IgD-negative memory B cell (primary cell): ENCODE results near the gene GGCT. TPM values are rescaled to one million over a fixed set of nuclear protein-coding genes. Genes with fewer than 3 reads are reported as not detected.
A peak's percentile ranks its signal among the peaks of the same experiment; 100 is the strongest.

Experiments
- H3K27ac Mint-ChIP-seq, 3 donors: one replicate each; pipeline ENCODE4 v1.8.0; 2020 to 2022; ENCODE audit warnings: mild to moderate bottlenecking in 3 of 3, mixed read lengths in 3 of 3, moderate library complexity in 1 of 3
- H3K27me3 Mint-ChIP-seq: one replicate; pipeline ENCODE4 v1.8.0; 2021; ENCODE audit warnings: mixed read lengths
- H3K36me3 Mint-ChIP-seq: one replicate; pipeline ENCODE4 v1.8.0; 2020; ENCODE audit warnings: mild to moderate bottlenecking, mixed read lengths
- H3K4me1 Mint-ChIP-seq, 3 donors: one replicate each; pipeline ENCODE4 v1.8.0; 2020 to 2022; ENCODE audit warnings: mixed read lengths in 3 of 3, mild to moderate bottlenecking in 1 of 3
- H3K4me3 Mint-ChIP-seq, 4 donors: one replicate each; pipeline ENCODE4 v1.8.0; 2020 to 2022; ENCODE audit warnings: mild to moderate bottlenecking in 4 of 4, mixed read lengths in 4 of 4, moderate library complexity in 3 of 4
- H3K9me3 Mint-ChIP-seq, 3 donors: one replicate each; pipeline ENCODE4 v1.8.0; 2020 to 2021; ENCODE audit warnings: mixed read lengths in 3 of 3, mild to moderate bottlenecking in 1 of 3
- polyA plus RNA-seq: library from polyadenylated mRNA; unstranded; fragments of 300-500 nt; fragmentation: Illumina TruSeq; gene quantifications from one replicate; pipeline ENCODE4 v1.2.3, GENCODE V29; 2021

The GGCT gene
- polyA plus RNA-seq, 1 donor from 2014 or later = 25.4 TPM

DNA sequence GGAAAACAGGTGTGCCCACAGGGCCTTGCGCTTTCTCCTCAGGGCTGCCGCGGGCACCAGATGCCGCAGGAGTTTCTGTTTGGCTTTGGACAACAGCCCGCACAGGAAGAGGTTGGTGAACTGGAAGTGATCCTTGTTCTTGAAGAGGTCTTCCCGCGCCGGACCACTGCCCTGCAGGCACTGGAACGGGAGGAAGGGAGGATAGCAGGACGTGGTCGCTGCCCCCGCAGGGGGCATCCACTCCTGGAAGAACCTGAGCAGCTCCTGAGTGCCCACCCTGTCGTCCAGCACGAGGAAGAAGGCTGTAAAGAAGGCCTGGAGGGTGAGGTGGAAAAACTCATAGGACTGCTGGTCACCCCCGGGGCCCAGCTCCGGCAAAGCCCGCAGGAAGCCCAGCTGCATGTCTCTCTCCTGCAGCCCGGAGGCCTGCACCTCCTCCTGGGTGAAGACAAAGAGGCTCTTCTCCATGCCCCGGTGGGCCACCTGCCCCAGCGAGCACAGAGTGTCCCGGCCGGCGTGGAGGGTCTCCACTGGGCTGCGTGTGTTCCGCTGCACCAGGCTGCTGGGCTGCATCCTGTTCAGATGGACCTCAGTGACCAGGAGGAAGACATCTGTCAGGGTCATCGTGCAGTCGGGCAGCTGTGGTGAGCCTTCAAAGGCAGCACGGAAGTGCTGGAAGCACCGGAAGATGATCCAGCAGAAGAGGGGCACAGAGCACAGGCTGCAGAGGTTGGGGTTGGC, 52.9 kb downstream of the GGCT start:
- H3K4me3 Mint-ChIP-seq = no peak overlapping the region
- peak overlapping the region in 1 of 3 donors; percentile 31 for H3K27ac Mint-ChIP-seq
- H3K27me3 Mint-ChIP-seq = no peaks in the 10 kb centered on the region
- no peaks in the 10 kb centered on the region for H3K9me3 Mint-ChIP-seq
- H3K4me1 Mint-ChIP-seq = peaks cover 0 to 2% (median 0%) of the 10 kb centered on the region in 3 donors
- H3K36me3 Mint-ChIP-seq = no peaks in the 10 kb centered on the region

DNA sequence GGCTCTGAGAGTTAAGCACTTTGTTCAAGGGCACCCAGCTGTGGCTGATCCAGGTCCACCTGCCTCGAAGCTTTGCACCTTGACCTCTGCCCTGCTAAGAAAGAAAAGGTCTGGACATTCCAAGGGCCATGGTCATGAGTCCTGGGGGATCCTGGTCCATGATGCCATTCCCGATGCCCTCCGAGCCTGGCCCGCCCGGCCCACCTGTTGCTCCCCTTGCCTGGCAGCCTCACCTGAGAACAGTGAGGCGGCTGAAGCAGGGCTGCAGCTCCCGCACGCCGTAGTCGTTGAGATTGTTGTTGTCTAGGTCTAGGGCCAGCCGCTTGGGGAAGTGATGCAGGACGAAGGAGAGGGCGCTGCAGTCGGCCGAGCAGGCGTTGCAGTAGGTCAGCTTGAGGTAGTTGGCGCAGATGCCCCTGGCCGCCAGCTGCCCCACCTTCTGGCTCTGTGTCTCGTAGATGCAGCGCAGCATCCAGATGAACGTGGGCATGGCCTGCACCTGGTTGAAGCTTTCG, 53.6 kb downstream of the GGCT start:
- H3K4me1 Mint-ChIP-seq = peaks cover 1 to 2% (median 2%) of the 10 kb centered on the region in 3 donors
- H3K36me3 Mint-ChIP-seq = no peaks in the 10 kb centered on the region
- H3K27ac Mint-ChIP-seq = no peak overlapping the region
- no peak overlapping the region for H3K4me3 Mint-ChIP-seq
- H3K9me3 Mint-ChIP-seq = no peaks in the 10 kb centered on the region
- H3K27me3 Mint-ChIP-seq = no peaks in the 10 kb centered on the region

- Mint-ChIP-seq H3K36me3 (no peaks in the 10 kb centered on the region), H3K9me3 (no peaks in the 10 kb centered on the region), H3K27ac (no peak overlapping the region), H3K27me3 (no peaks in the 10 kb centered on the region), H3K4me1 (peaks cover 5 to 6% (median 5%) of the 10 kb centered on the region in 3 donors), H3K4me3 (no peak overlapping the region)
Observed at GRCh38 chr7:30450240-30450982, 54.2 kb downstream of the GGCT start.

GRCh38 chr7:30448461-30449189, 56.0 kb downstream of the GGCT start:
- Mint-ChIP-seq H3K27ac (peak overlapping the region in 2 of 3 donors; percentile 39 to 67), H3K4me1 (peaks cover 4 to 5% (median 5%) of the 10 kb centered on the region in 3 donors), H3K4me3 (no peak overlapping the region), H3K9me3 (no peaks in the 10 kb centered on the region), H3K36me3 (no peaks in the 10 kb centered on the region), H3K27me3 (no peaks in the 10 kb centered on the region)

- Mint-ChIP-seq H3K9me3 (no peaks in the 10 kb centered on the region), H3K36me3 (no peaks in the 10 kb centered on the region), H3K4me1 (peaks cover 4 to 5% (median 5%) of the 10 kb centered on the region in 3 donors), H3K4me3 (no peak overlapping the region), H3K27me3 (no peaks in the 10 kb centered on the region), H3K27ac (peak overlapping the region in 2 of 3 donors; percentile 39 to 59)
Observed at GRCh38 chr7:30447466-30447865, 57.2 kb downstream of the GGCT start.

Other genes with a start within 250 kb of the GGCT start
- gene ZNRF2, start 220.2 kb downstream of the GGCT start, polyA plus RNA-seq = 1.9 TPM
- gene NOD1, start 26.0 kb downstream of the GGCT start, polyA plus RNA-seq = 13.5 TPM
- gene GARS1, start 90.0 kb upstream of the GGCT start, polyA plus RNA-seq = 79.1 TPM
- gene CRHR2, start 177.6 kb upstream of the GGCT start, polyA plus RNA-seq = not detected
- gene INMT, start 247.3 kb upstream of the GGCT start, polyA plus RNA-seq = not detected